NT2/D1 (cell line): ENCODE data around the gene USP35.

Source experiments
- SUZ12 ChIP-seq: IDR thresholded peaks from 2 replicates; pipeline ENCODE4 v1.6.1; 2011; ENCODE audit not compliant: insufficient read length, insufficient read depth; ENCODE audit errors: extremely low read depth
- ZNF274 ChIP-seq: IDR thresholded peaks from 2 replicates; pipeline ENCODE4 v1.6.1; 2011; ENCODE audit warnings: mild to moderate bottlenecking, low read depth, low read length

GRCh38 chr11:78200553-78200952 is 11.8 kb downstream of the USP35 start:
- TF ChIP-seq SUZ12 (no peak), ZNF274 (no peak)
